ENCODE measurements around the gene GPM6B.

The GPM6B gene

GRCh38 chrX:13721371-13721770 is 95.5 kb downstream of the GPM6B start:
- FAIRE-seq = no peak

Data from endometrium (tissue), 2 donors.